Measurements from ENCODE around the gene IP6K3.

DNA sequence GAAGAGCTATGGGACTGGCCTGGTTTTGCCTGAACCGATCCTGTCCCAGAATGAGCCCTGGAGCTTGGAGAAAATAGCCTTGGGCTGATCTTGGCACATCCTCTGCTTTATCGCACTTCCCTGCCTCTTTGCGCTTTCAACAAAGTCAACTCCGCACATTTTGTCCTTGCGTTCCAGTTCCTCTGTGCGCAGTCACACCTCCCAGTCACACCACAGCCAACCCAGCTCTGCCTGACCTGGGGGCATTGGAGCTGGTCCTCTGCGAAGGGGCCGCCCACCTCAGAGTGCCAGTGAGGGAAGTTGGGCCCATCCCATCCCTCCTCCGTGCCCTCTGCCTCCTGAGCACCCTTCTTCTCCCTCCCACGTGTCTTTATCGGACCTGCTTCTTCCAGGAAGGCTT lies 18.3 kb downstream of the IP6K3 start:
- no peak for TF ChIP-seq POLR2AphosphoS5 (IDR thresholded peaks at IDR 0.05; ENCODE audit: borderline replicate concordance, low read depth, low read length)
- no peak for TF ChIP-seq EZH2 (IDR thresholded peaks at IDR 0.05)
